ENCODE measurements around the gene TMEM151B. TPM values are rescaled to one million over a fixed set of nuclear protein-coding genes. Genes with fewer than 3 reads are reported as not detected.

Gene TMEM151B
- total and polyA plus RNA-seq, 9 of the 15 experiments (the other 6 are each of a cell fraction or from before 2014, with no cell fraction given), result not detected

- no peak for TF ChIP-seq MCM3 (IDR thresholded peaks at IDR 0.05)
- no peak for TF ChIP-seq TRIM25 (IDR thresholded peaks at IDR 0.05; ENCODE audit: borderline replicate concordance)
- peak; percentile 65 for TF ChIP-seq SMARCE1 (IDR thresholded peaks at IDR 0.05)
- TF ChIP-seq U2AF2 (optimal IDR thresholded peaks at IDR 0.05; ENCODE audit: low read depth, low read length), result no peak
- no peak for TF ChIP-seq ZNF253 (CRISPR knock-in tag; conservative IDR thresholded peaks at IDR 0.05)
- peak; percentile 89 for TF ChIP-seq GATAD2A (IDR thresholded peaks at IDR 0.05)
- no peak for TF ChIP-seq ELK3 (CRISPR knock-in tag; IDR thresholded peaks at IDR 0.05)
- TF ChIP-seq ZNF41 (CRISPR knock-in tag; conservative IDR thresholded peaks at IDR 0.05), result no peak
- TF ChIP-seq ZKSCAN8 (CRISPR knock-in tag; IDR thresholded peaks at IDR 0.05), result no peak
- TF ChIP-seq BRD4 (IDR thresholded peaks at IDR 0.05), result 0 out of 2 replicates have a peak, but pooled peaks have one; percentile 42
- TF ChIP-seq SNRNP70 (optimal IDR thresholded peaks at IDR 0.05; ENCODE audit: low read depth, low read length), result no peak
- no peak for TF ChIP-seq ZNF165 (CRISPR knock-in tag; IDR thresholded peaks at IDR 0.05; ENCODE audit: borderline replicate concordance)
- no peak for TF ChIP-seq CCAR2 (IDR thresholded peaks at IDR 0.05; ENCODE audit: low read depth, low read length)
- no peak for TF ChIP-seq ZNF584 (CRISPR knock-in tag; IDR thresholded peaks at IDR 0.05; ENCODE audit: low read depth)
- no peak for TF ChIP-seq RBM25 (IDR thresholded peaks at IDR 0.05; ENCODE audit: low read depth, low read length, severe bottlenecking)
- TF ChIP-seq MXI1 (IDR thresholded peaks at IDR 0.05; ENCODE audit: low read depth, low read length), result no peak
- peak; percentile 90 for TF ChIP-seq NFE2 (IDR thresholded peaks at IDR 0.05; ENCODE audit: low read depth)
- TF ChIP-seq POLR2G (IDR thresholded peaks at IDR 0.05; ENCODE audit: low read depth, low read length), result peak; percentile 96
- no peak for TF ChIP-seq ZNF311 (CRISPR knock-in tag; IDR thresholded peaks at IDR 0.05)
- TF ChIP-seq STAG1 (CRISPR knock-in tag; IDR thresholded peaks at IDR 0.05; ENCODE audit: borderline replicate concordance), result no peak
- TF ChIP-seq KLF1 (tag; IDR thresholded peaks at IDR 0.05), result 0 out of 2 replicates have a peak, but pooled peaks have one; percentile 22
- TF ChIP-seq XRCC3 (IDR thresholded peaks at IDR 0.05), result no peak
- TF ChIP-seq NCOA4 (IDR thresholded peaks at IDR 0.05; ENCODE audit: partially characterized antibody), result no peak
- TF ChIP-seq GTF2F1 (IDR thresholded peaks at IDR 0.05; ENCODE audit: low read depth, low read length), result no peak; the same call in 1 of the 2 replicates
- TF ChIP-seq OTX1 (CRISPR knock-in tag; IDR thresholded peaks at IDR 0.05), result 0 out of 2 replicates have a peak, but pooled peaks have one; percentile 19
Observed at GRCh38 chr6:44257025-44257752, 13.1 kb upstream of the TMEM151B start, which contains the start of gene SLC35B2 (continued).

All from K562 (cell line).